Activated CD8-positive, alpha-beta memory T cell treated with anti-CD3 and anti-CD28 coated beads, Interleukin-2, amount 10 ng/mL, durations not matched to agents 7 days and 5 days (primary cell): ENCODE data around the gene DDC. TPM values are rescaled to one million over a fixed set of nuclear protein-coding genes. Genes with fewer than 3 reads are reported as not detected.
"Not testable (repeated sequence)": the region's sequence is repeated elsewhere in the genome, so short reads cannot be mapped to it uniquely, and the experiment has no call there.

Experiments used
- ATAC-seq: fragments of 150-1000 bp; cut with Tn5 transposase; one replicate; pipeline ENCODE4 v1.10.0; 2021; ENCODE audit warnings: moderate library complexity
- CTCF ChIA-PET: fragments of 350-600 bp; sonication (Branson Sonifier 250); formaldehyde crosslinking; loops from one replicate; lab custom pipeline; 2021; ENCODE audit warnings: antibody characterized with exemption; lab: Charles Lee
- DNase-seq: peaks from one replicate; pipeline ENCODE4 v3.0.0-alpha.2; 2020
- H3K27ac Mint-ChIP-seq: one replicate; pipeline ENCODE4 v1.8.0; 2021; ENCODE audit warnings: mild to moderate bottlenecking, mixed read lengths
- H3K27me3 Mint-ChIP-seq: one replicate; pipeline ENCODE4 v1.8.0; 2021; ENCODE audit warnings: mixed read lengths
- H3K36me3 Mint-ChIP-seq: one replicate; pipeline ENCODE4 v1.8.0; 2021; ENCODE audit warnings: mild to moderate bottlenecking, mixed read lengths
- H3K4me1 Mint-ChIP-seq: one replicate; pipeline ENCODE4 v1.8.0; 2021; ENCODE audit warnings: mixed read lengths
- H3K4me3 Mint-ChIP-seq: one replicate; pipeline ENCODE4 v1.8.0; 2021; ENCODE audit warnings: mild to moderate bottlenecking, moderate library complexity, mixed read lengths
- H3K9me3 Mint-ChIP-seq: one replicate; pipeline ENCODE4 v1.8.0; 2022; ENCODE audit warnings: low read depth, mixed read lengths
- total RNA-seq, 2 experiments: library from RNA; stranded (reverse); gene quantifications; one replicate each; pipeline ENCODE4 v1.2.3, GENCODE V29; 2021

The DDC gene
- total RNA-seq, 2 experiments from 2014 or later = not detected

DNA sequence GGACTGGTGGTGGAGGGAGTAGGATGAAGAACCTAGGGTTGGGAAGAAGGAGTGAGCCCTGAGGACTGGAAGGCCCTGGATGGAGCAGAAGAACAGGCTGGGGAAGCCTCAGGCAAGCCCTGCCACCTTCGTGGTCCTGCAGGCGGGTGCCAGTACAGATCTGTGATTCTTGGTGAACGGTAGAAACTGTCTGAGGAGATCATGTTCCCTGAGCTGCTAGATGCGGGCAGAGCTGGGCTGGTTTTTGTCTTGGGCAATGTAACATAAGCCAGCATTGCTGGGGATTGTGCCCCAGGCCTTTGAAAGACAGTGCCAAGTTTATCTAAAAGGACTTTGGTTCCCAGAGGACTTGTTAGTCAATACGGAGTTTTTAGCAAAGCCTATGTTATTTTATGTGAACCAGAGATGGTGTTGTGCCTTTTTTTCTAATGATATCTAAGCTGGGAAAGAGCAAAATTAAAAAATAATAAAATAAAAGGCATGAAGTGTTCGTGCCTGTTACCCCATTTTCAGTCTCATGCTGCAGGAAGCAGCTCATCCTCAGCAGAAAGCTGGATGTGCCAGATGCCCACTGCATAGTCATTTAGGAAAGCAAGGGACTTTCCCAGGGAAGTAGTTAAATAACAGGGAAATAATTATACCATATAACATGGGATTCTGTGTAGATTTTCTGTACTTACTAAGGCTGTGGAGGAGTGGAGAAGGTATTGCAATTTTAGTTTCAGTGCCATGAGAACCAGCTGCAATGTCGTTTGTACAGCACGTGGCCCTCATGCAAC, 90.6 kb downstream of the DDC start:
- CTCF ChIA-PET = interaction anchor here (0.9 to 1.6 kb wide), 3 partner anchors 201 to 688 kb away, joined by 3 to 5 read pairs (median 4); no protein-coding TSS in a partner anchor
- Mint-ChIP-seq H3K27ac (no peak overlapping the region), H3K9me3 (no peaks in the 10 kb centered on the region), H3K4me3 (no peak overlapping the region), H3K27me3 (peaks cover 8% of the 10 kb centered on the region), H3K36me3 (no peaks in the 10 kb centered on the region), H3K4me1 (peaks cover 4% of the 10 kb centered on the region)
- DNase-seq (no peak), ATAC-seq (no peak)

DNA sequence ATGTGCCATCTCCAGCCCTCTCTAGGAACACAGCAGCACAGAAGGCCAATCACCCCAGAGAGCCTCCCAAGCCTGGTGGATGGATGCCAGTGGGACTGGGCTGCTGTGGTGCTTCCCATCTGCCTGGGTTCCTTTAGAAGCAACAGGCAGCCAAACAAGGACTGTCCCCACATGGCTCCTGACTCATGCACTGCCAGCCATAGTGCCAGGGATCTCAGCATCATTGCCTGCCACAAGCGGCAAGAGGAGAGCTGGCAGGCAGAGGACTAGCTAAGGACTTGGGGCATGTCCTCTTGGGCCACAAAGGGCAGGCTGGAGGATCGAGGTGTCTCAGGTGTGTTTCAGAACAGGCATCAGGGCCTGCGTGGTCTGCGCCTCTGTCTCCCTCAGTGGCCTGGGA, 91.7 kb downstream of the DDC start:
- peaks cover 4% of the 10 kb centered on the region for H3K4me1 Mint-ChIP-seq
- no peaks in the 10 kb centered on the region for H3K9me3 Mint-ChIP-seq
- no peak overlapping the region for H3K27ac Mint-ChIP-seq
- no peak overlapping the region for H3K4me3 Mint-ChIP-seq
- ATAC-seq = no peak
- no peaks in the 10 kb centered on the region for H3K36me3 Mint-ChIP-seq
- H3K27me3 Mint-ChIP-seq = peaks cover 8% of the 10 kb centered on the region
- no peak for DNase-seq
- CTCF ChIA-PET = no interaction called here

DNA sequence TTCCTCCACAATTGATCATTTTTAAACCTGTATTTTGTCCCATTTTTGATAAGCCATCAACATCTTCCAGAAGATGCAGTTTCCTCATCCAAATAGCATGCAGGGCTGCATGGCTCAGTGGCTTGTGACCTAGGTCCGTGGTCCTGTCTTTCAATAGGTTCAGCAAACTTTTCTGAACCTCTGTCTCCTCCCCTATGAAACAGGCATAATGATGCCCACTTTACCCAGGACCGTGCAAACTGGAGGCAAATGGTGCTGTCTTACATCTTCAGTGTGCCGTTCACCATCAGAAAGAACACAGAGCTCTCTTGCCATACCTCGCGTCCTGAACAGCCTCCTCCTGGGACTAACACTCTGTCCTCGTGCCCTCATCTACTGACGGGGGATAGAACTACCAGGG, 92.8 kb downstream of the DDC start:
- DNase-seq (no peak), ATAC-seq (no peak)
- CTCF ChIA-PET = interaction anchor here (0.5 kb wide), 1 partner anchor 669 kb away, joined by 3 read pairs; no protein-coding TSS in a partner anchor
- H3K27me3 Mint-ChIP-seq = peaks cover 8% of the 10 kb centered on the region
- no peak overlapping the region for H3K4me3 Mint-ChIP-seq
- peaks cover 15% of the 10 kb centered on the region for H3K4me1 Mint-ChIP-seq
- no peaks in the 10 kb centered on the region for H3K9me3 Mint-ChIP-seq
- no peaks in the 10 kb centered on the region for H3K36me3 Mint-ChIP-seq
- H3K27ac Mint-ChIP-seq = no peak overlapping the region

DNA sequence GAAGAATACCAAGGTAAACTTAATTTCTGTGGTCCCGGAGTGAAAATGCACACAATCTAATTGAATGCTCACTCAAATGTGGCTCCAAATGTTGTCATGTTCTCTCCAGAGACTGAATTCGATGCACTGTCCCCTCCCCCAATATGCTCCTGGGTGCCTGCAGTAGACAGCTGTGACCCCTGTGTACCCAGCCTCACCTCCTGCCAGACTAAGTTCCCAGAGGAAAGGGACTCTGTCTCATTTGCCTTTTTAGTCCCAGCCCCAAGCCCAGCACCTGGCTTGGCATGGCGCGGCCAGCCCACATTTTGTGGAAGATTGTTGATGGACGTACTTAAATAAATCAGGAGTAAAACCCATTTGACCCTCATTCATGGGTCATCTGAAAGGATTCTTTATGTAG, 93.2 kb downstream of the DDC start:
- no peak for DNase-seq
- H3K27ac Mint-ChIP-seq = no peak overlapping the region

DNA sequence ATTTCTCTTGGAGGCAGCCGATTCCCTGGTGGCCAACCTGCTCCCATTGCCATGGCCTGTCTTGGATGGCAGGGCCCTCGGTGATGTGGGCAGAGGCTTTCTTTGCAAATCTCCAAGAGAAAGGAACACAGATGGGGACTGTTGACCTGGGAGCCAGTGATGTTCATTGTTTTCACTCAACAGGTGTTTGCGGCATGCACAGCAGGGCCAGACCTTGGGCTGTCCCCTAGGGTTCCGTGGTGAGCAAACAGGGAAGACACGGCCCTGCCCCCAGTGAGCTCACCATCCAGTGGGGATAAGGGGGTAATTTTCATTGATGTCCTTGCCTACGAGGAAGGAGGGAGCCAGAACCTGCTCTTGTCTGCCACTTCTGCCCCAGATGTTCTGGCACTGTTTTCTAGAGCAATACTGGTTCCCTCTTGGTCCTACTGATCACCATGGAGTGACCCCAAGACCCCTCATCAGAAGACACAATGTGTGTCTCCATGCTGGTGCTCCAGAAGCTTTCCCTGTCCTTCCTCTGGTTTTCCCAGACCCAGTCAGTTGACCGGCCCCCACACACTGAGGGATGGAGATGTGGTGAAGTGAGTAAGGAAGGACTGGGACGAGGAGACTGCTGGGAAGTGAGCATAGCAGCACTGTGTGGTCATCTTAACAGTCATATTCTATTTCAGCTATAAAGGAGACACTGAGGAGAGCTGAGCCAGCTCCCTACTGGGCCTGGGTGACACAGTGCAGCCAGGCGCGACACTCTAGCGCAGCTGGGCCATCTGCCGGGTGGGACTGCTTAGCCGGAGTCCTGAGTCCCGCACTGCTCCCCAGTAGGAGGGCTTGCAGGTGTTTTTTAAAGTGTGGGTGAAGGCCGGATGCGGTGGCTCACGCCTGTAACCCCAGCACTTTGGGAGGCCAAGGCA, 94.7 kb downstream of the DDC start:
- H3K36me3 Mint-ChIP-seq = no peaks in the 10 kb centered on the region
- no peaks in the 10 kb centered on the region for H3K9me3 Mint-ChIP-seq
- CTCF ChIA-PET = interaction anchor here (0.6 to 2.2 kb wide), 8 partner anchors 28 to 376 kb away, joined by 3 to 9 read pairs (median 4); no protein-coding TSS in a partner anchor
- DNase-seq (no peak), ATAC-seq (no peak)
- H3K4me1 Mint-ChIP-seq = peaks cover 17% of the 10 kb centered on the region
- no peak overlapping the region for H3K27ac Mint-ChIP-seq
- H3K27me3 Mint-ChIP-seq = peaks cover 2% of the 10 kb centered on the region
- H3K4me3 Mint-ChIP-seq = no peak overlapping the region

More for the DNA sequence above, 93.2 kb downstream of the DDC start:
- Mint-ChIP-seq H3K36me3 (no peaks in the 10 kb centered on the region), H3K4me1 (peaks cover 17% of the 10 kb centered on the region), H3K4me3 (no peak overlapping the region), H3K9me3 (no peaks in the 10 kb centered on the region), H3K27me3 (peaks cover 8% of the 10 kb centered on the region)
- CTCF ChIA-PET = interaction anchor here (0.5 to 2.2 kb wide), 2 partner anchors 207 to 669 kb away, joined by 3 to 9 read pairs; no protein-coding TSS in a partner anchor
- no peak for ATAC-seq

DNA sequence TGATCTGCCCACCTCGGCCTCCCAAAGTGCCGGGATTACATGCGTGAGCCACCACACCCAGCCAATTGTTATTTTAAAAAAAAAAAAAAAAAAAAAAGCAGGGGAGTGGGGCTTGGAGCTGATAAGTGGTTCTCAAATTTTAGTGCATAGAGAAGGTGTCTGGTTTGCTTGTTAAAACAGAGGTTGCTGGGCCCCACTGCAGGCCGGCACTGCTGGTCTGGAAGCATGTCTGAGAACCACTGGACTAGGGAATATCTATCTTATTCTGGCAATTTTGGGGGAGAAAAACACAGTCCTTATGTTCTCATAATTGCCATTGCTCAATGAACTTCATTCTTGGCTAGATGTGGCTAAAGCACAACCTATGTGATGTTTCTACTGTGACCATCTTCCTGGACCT, 96.0 kb downstream of the DDC start:
- no peaks in the 10 kb centered on the region for H3K36me3 Mint-ChIP-seq
- no peaks in the 10 kb centered on the region for H3K9me3 Mint-ChIP-seq
- H3K27me3 Mint-ChIP-seq = peaks cover 6% of the 10 kb centered on the region
- ATAC-seq (no peak), DNase-seq (no peak)
- no peak overlapping the region for H3K4me3 Mint-ChIP-seq
- CTCF ChIA-PET = interaction anchor here (0.7 to 5.1 kb wide), 23 partner anchors 9 to 898 kb away, joined by 3 to 77 read pairs (median 5); no protein-coding TSS in a partner anchor
- no peak overlapping the region for H3K27ac Mint-ChIP-seq
- H3K4me1 Mint-ChIP-seq = peaks cover 14% of the 10 kb centered on the region

DNA sequence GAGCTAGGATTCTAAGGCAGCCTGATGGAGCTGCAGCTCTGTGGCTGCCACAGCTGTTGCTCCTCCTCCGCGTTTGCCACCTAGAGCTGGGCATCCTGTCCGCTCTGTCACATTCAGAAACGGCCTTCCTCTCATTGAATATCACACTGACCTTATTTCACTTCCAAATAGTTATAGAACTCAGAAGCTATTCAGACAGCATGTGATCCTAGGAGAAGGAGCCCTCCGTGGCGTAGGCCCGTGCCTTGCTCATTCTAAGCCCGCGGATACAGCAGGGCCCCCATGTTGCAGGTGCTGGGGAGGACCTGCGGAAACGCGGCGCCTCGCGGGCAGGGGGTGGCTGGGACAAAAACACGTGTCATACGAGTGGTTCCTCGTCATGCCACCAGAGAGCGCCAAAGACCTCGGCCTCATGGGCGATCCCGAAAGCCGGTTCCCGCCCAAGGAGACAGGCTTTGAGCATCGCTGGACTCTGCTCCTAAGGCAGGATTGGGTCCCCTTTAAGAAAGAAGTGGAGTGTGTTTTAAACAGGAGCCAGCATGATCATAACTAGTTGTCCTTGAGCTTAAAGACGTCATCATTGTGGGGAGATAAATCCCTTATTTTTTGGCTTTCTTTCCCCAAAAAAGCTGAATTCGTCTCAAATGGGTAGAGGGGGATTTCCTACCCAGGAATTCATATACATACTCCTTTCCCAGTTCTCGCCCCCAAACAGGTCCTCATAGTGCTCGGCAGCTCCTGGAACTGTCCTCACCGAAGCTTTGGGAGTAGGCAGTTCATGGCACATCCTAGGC, 97.2 kb downstream of the DDC start:
- CTCF ChIA-PET = interaction anchor here (0.7 to 5.1 kb wide), 54 partner anchors 10 to 899 kb away, joined by 3 to 77 read pairs (median 5); partner anchors contain the start of gene FIGNL1
- H3K9me3 Mint-ChIP-seq = no peaks in the 10 kb centered on the region
- ATAC-seq (peak; percentile 96), DNase-seq (peak; percentile 89)
- peaks cover 6% of the 10 kb centered on the region for H3K27me3 Mint-ChIP-seq
- H3K4me1 Mint-ChIP-seq = peaks cover 13% of the 10 kb centered on the region
- peak overlapping the region; percentile 24 for H3K27ac Mint-ChIP-seq
- no peaks in the 10 kb centered on the region for H3K36me3 Mint-ChIP-seq
- H3K4me3 Mint-ChIP-seq = no peak overlapping the region

DNA sequence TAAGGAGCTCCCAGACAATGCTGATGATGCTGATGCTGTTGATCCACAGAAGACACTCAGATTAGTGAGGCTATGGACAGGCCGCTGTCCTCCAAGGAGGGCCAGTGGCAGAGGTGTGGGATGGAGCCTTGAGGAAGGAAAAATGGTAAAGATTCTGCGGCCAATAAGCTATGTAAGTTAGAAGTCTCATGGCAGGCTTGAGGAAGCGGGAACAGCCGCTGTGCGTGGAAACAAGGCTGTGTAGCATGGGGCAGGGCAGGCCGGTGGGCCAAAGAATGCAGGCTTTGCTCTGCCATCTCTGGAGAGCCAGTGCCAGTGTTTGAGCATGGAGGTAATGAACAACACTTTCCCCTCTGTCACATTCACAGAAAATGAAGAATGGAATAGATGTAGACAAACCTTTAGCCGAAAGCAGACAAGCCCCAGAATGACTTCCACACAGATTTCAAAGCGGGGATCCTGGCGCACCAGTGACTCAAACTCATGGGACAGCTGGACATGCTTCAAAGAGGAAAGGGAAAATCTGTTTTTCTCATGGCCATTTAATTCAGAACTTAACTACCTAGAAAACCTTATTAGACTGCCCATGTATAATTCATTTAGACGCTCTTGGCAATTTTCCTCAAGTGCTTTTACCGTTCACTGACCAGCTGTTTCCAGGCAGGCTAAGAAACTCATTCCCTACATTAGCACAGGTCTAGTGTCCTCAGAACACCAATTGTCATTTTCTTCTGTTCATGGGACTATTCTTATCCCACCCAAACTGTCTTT, 98.2 kb downstream of the DDC start:
- Mint-ChIP-seq H3K4me3 (no peak overlapping the region), H3K36me3 (no peaks in the 10 kb centered on the region), H3K9me3 (no peaks in the 10 kb centered on the region), H3K27ac (no peak overlapping the region), H3K4me1 (peaks cover 13% of the 10 kb centered on the region), H3K27me3 (peaks cover 6% of the 10 kb centered on the region)
- no peak for DNase-seq
- CTCF ChIA-PET = interaction anchor here (0.7 to 5.1 kb wide), 45 partner anchors 13 to 900 kb away, joined by 3 to 77 read pairs (median 5); partner anchors contain the start of gene FIGNL1
- no peak for ATAC-seq

DNA sequence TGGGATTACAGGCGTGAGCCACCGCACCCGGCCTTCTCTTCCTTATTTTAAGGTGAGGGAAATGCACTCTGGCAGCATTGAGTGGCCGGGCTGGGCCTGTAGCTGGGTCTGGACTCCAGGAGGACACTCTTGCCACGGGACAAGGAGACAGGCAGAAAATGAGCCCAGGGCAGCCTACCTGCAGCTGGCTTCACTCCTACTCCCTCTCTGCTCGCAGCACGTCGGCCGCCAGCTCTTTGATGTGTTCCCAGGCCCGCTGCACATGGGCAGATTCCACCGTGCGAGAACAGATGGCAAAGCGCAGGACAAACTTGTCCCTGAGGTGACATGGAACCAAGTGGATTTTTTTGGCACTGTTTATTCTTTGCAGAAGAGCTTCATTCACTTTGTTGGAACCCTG, 102.2 kb downstream of the DDC start:
- Mint-ChIP-seq H3K4me3 (no peak overlapping the region), H3K4me1 (peaks cover 8% of the 10 kb centered on the region)
- no peak for DNase-seq

DNA sequence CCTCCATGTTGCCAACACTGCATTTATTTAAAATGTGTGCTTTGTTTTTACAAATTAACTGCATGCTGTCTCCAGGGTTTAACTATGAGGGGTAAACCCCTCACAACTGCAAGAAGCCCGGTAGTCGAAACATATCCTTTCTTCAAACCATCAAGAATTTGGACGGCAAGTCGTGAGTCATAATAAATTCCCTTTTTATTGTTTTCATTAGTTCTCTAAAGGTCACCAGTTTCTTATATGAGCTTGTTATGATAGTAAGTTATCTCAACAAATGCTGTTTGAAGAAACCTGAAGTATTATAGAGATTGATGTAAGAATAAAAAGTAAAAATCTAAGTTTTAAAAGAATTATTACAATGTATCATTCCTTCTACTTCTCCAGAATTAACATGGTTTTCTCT, 102.8 kb downstream of the DDC start:
- H3K4me1 Mint-ChIP-seq = peaks cover under 1% of the 10 kb centered on the region
- H3K4me3 Mint-ChIP-seq = no peak overlapping the region
- CTCF ChIA-PET = interaction anchor here (1.3 to 1.7 kb wide), 2 partner anchors 170 to 218 kb away, joined by 3 to 5 read pairs; no protein-coding TSS in a partner anchor
- H3K27ac Mint-ChIP-seq = no peak overlapping the region
- no peaks in the 10 kb centered on the region for H3K36me3 Mint-ChIP-seq
- peaks cover 4% of the 10 kb centered on the region for H3K27me3 Mint-ChIP-seq
- H3K9me3 Mint-ChIP-seq = no peaks in the 10 kb centered on the region
- DNase-seq (no peak), ATAC-seq (no peak)

More for the DNA sequence above, 102.2 kb downstream of the DDC start:
- CTCF ChIA-PET = interaction anchor here (0.9 to 1.7 kb wide), 2 partner anchors 169 to 371 kb away, joined by 3 to 5 read pairs; no protein-coding TSS in a partner anchor
- ATAC-seq = no peak
- no peaks in the 10 kb centered on the region for H3K9me3 Mint-ChIP-seq
- H3K27ac Mint-ChIP-seq = no peak overlapping the region
- H3K36me3 Mint-ChIP-seq = no peaks in the 10 kb centered on the region
- peaks cover 4% of the 10 kb centered on the region for H3K27me3 Mint-ChIP-seq

DNA sequence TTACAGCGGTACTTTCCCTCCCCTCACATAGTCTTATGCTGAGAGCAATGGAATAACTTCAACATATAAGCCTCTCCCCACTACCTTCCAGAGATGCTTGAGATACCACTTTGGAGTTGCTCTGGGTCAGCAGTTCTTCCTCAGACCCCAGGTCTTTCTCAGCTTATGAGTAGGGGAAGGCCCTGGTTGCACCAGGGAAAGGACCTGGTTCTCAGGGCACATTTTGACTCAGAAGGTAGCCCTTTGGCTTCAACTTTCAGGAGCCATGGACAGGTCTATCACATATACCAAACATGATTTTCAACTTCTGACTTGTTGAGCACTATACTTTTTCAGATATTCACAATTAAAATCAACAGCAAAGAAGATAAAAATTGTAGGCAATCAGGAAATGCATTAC, 103.5 kb downstream of the DDC start:
- H3K36me3 Mint-ChIP-seq = no peaks in the 10 kb centered on the region
- no peak overlapping the region for H3K27ac Mint-ChIP-seq
- CTCF ChIA-PET = interaction anchor here (1.0 to 1.3 kb wide), 2 partner anchors 154 to 219 kb away, joined by 3 read pairs; no protein-coding TSS in a partner anchor
- DNase-seq (no peak), ATAC-seq (no peak)
- no peak overlapping the region for H3K4me3 Mint-ChIP-seq
- H3K9me3 Mint-ChIP-seq = no peaks in the 10 kb centered on the region
- no peaks in the 10 kb centered on the region for H3K4me1 Mint-ChIP-seq
- peaks cover 4% of the 10 kb centered on the region for H3K27me3 Mint-ChIP-seq

DNA sequence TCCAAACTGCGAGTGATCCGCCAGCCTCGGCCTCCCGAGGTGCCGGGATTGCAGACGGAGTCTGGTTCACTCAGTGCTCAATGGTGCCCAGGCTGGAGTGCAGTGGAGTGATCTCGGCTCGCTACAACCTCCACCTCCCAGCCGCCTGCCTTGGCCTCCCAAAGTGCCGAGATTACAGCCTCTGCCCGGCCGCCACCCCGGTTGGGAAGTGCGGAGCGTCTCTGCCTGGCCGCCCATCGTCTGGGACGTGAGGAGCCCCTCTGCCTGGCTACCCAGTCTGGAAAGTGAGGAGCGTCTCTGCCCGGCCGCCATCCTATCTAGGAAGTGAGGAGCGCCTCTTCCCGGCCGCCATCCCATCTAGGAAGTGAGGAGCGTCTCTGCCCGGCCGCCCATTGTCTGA, 106.0 kb downstream of the DDC start:
- H3K36me3 Mint-ChIP-seq, DNase-seq, CTCF ChIA-PET, H3K9me3 Mint-ChIP-seq, H3K4me1 Mint-ChIP-seq, H3K27me3 Mint-ChIP-seq, H3K4me3 Mint-ChIP-seq, H3K27ac Mint-ChIP-seq, ATAC-seq: not testable (repeated sequence)
